Left hindlimb (tissue), 1 donor: ENCODE measurements around the gene INSRR.

Experiments
- DNase-seq: peaks from one replicate; pipeline ENCODE4 v3.0.0-alpha.2; 2018

Gene INSRR

GRCh38 chr1:156803086-156803851, 55.6 kb downstream of the INSRR start:
- no peak for DNase-seq

GRCh38 chr1:156802421-156802935, 56.4 kb downstream of the INSRR start:
- DNase-seq = no peak

- no peak for DNase-seq
These were observed 57.4 kb downstream of the INSRR start for GRCh38 chr1:156801409-156802121.

- DNase-seq = no peak
These were observed 61.6 kb downstream of the INSRR start for GRCh38 chr1:156797212-156797871.

- no peak for DNase-seq
These were observed 62.4 kb downstream of the INSRR start for GRCh38 chr1:156796340-156797097.

GRCh38 chr1:156795787-156796186, 63.1 kb downstream of the INSRR start:
- DNase-seq = no peak

GRCh38 chr1:156795374-156795733, 63.6 kb downstream of the INSRR start:
- no peak for DNase-seq

GRCh38 chr1:156794506-156795373, 64.2 kb downstream of the INSRR start:
- no peak for DNase-seq
